ENCODE results near the gene APC. TPM values are rescaled to one million over a fixed set of nuclear protein-coding genes. Genes with fewer than 3 reads are reported as not detected.

The APC gene
- total RNA-seq, 2 experiments from 2014 or later, result 21.8 to 22.8 TPM

DNA sequence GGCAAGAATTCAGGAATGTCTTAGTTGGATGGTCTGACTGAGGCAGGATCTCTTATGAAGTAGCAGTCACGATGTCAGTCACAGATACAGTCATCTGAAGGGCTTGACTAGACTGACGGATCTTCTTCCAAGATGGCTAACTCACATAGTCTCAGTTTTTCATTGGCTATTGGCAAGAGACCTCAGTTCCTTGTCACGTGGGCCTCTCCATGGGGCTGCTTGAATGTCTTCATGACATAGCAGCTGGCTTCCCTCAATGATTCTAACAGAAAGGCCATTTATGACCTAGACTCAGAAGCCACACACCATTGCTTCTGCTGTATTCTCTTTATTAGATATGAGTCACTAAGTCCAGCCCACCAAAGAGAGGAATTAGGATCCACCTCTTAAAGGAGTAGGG lies 4.7 kb downstream of the APC start:
- ChIA-PET CTCF (no interaction called here), POLR2A (no interaction called here)
- ATAC-seq (ENCODE audit: poor library complexity), result no peak
- Histone ChIP-seq H3K36me3 (ENCODE audit: insufficient read depth, low read length) (no peaks in the 10 kb centered on the region), H3K27ac (ENCODE audit: low read depth in 1 of 2, low read length in 2 of 2) (no peak overlapping the region), H3K4me3 (ENCODE audit: low read length) (no peak overlapping the region), H3K9me3 (ENCODE audit: control insufficient read depth in 1 of 2, insufficient read depth in 1 of 2, low read length in 2 of 2) (no peaks in the 10 kb centered on the region), H3K4me1 (ENCODE audit: insufficient read depth, low read length) (peaks cover 12% of the 10 kb centered on the region), H3K27me3 (ENCODE audit: control insufficient read depth in 1 of 2, insufficient read depth in 2 of 2, low read length in 2 of 2) (no peaks in the 10 kb centered on the region)
- Mint-ChIP-seq H3K27me3 (no peaks in the 10 kb centered on the region), H3K4me3 (no peak overlapping the region), H3K27ac (no peak overlapping the region), H3K9me3 (no peaks in the 10 kb centered on the region), H3K4me1 (ENCODE audit: low read depth) (peaks cover 29% of the 10 kb centered on the region), H3K36me3 (ENCODE audit: low read depth) (no peaks in the 10 kb centered on the region)
- TF ChIP-seq, protein P1, sequence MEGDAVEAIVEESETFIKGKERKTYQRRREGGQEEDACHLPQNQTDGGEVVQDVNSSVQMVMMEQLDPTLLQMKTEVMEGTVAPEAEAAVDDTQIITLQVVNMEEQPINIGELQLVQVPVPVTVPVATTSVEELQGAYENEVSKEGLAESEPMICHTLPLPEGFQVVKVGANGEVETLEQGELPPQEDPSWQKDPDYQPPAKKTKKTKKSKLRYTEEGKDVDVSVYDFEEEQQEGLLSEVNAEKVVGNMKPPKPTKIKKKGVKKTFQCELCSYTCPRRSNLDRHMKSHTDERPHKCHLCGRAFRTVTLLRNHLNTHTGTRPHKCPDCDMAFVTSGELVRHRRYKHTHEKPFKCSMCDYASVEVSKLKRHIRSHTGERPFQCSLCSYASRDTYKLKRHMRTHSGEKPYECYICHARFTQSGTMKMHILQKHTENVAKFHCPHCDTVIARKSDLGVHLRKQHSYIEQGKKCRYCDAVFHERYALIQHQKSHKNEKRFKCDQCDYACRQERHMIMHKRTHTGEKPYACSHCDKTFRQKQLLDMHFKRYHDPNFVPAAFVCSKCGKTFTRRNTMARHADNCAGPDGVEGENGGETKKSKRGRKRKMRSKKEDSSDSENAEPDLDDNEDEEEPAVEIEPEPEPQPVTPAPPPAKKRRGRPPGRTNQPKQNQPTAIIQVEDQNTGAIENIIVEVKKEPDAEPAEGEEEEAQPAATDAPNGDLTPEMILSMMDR (IDR thresholded peaks at IDR 0.05), result no peak
- intact Hi-C loops (cut with DNase I, micrococcal nuclease), result loop anchor here in 1 of 2 experiments (5.0 kb wide), 1 partner anchor 35 kb away; no protein-coding TSS in a partner anchor
- no peak for DNase-seq

DNA sequence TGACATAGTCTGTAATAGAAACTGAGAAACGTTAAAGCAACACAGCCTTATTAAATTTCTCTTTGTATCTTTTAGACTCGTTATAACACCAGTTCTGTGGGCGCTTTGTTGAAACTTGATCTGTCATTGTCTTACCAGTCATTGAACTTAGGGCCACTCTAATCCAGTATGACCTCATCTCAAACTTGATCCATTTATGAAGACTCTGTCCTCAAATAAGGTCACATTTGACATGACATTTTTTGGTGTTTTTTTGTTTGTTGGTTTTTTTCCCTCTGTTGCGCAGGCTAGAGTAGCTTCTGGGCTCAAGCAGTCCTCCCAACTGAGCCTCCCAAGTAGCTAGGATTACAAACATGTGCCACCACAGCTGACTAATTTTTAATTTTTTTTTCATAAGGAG lies 5.9 kb downstream of the APC start:
- peaks cover 24% of the 10 kb centered on the region for H3K4me1 Mint-ChIP-seq (ENCODE audit: low read depth)
- no peaks in the 10 kb centered on the region for H3K27me3 Mint-ChIP-seq

DNA sequence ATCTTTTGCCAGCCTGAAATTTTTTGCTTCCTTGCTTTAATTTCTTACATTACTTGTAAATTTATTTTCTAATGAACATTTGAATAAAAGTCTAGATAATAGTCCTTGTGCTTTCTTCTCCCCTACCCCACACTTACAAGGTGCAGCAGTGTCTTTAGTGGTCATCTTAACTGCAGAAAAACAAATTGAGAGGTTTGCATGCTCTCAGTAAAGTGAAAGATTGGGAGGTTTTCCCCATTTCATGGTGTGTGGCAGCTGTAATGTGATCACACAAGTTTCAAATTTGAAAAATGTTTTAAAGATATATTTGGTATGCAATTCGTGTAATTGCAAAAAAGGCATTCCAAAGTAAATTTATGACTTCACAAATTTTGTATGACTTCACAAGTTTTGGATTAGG lies 14.7 kb downstream of the APC start:
- Histone ChIP-seq H3K4me3 (ENCODE audit: low read length) (no peak overlapping the region), H3K4me1 (ENCODE audit: insufficient read depth, low read length) (peaks cover under 1% of the 10 kb centered on the region), H3K27ac (ENCODE audit: low read depth in 1 of 2, low read length in 2 of 2) (no peak overlapping the region), H3K36me3 (ENCODE audit: insufficient read depth, low read length) (peaks cover 7% of the 10 kb centered on the region), H3K27me3 (ENCODE audit: control insufficient read depth in 1 of 2, insufficient read depth in 2 of 2, low read length in 2 of 2) (no peaks in the 10 kb centered on the region), H3K9me3 (ENCODE audit: control insufficient read depth in 1 of 2, insufficient read depth in 1 of 2, low read length in 2 of 2) (no peaks in the 10 kb centered on the region)
- DNase-seq (no peak), ATAC-seq (ENCODE audit: poor library complexity) (no peak)
- peaks cover 50% of the 10 kb centered on the region for H3K4me1 Mint-ChIP-seq (ENCODE audit: low read depth)
- no peak overlapping the region for H3K4me3 Mint-ChIP-seq
- TF ChIP-seq, protein P1 (IDR thresholded peaks at IDR 0.05), result no peak
- H3K27me3 Mint-ChIP-seq, result no peaks in the 10 kb centered on the region
- no peak overlapping the region for H3K27ac Mint-ChIP-seq
- ChIA-PET CTCF (no interaction called here), POLR2A (no interaction called here)
- H3K36me3 Mint-ChIP-seq (ENCODE audit: low read depth), result peaks cover under 1% of the 10 kb centered on the region
- intact Hi-C loops (cut with DNase I, micrococcal nuclease), result no loop called here
- no peaks in the 10 kb centered on the region for H3K9me3 Mint-ChIP-seq

More for the DNA sequence above, 5.9 kb downstream of the APC start:
- no peaks in the 10 kb centered on the region for H3K36me3 ChIP-seq (ENCODE audit: insufficient read depth, low read length)
- H3K27me3 ChIP-seq (ENCODE audit: control insufficient read depth in 1 of 2, insufficient read depth in 2 of 2, low read length in 2 of 2), result no peaks in the 10 kb centered on the region
- TF ChIP-seq, protein P1 (IDR thresholded peaks at IDR 0.05), result no peak
- H3K27ac Mint-ChIP-seq, result no peak overlapping the region
- intact Hi-C loops (cut with DNase I, micrococcal nuclease), result loop anchor here in 1 of 2 experiments (5.0 kb wide), 1 partner anchor 36 kb away; no protein-coding TSS in a partner anchor
- no peak overlapping the region for H3K4me3 Mint-ChIP-seq
- ChIA-PET CTCF (interaction anchor here (1.2 kb wide), 1 partner anchor 8 kb away, joined by 3 read pairs; no protein-coding TSS in a partner anchor), POLR2A (no interaction called here)
- H3K36me3 Mint-ChIP-seq (ENCODE audit: low read depth), result no peaks in the 10 kb centered on the region
- no peak for DNase-seq
- no peak for ATAC-seq (ENCODE audit: poor library complexity)
- H3K9me3 Mint-ChIP-seq, result no peaks in the 10 kb centered on the region
- H3K4me3 ChIP-seq (ENCODE audit: low read length), result no peak overlapping the region
- no peaks in the 10 kb centered on the region for H3K9me3 ChIP-seq (ENCODE audit: control insufficient read depth in 1 of 2, insufficient read depth in 1 of 2, low read length in 2 of 2)
- H3K27ac ChIP-seq (ENCODE audit: low read depth in 1 of 2, low read length in 2 of 2), result no peak overlapping the region
- no peaks in the 10 kb centered on the region for H3K4me1 ChIP-seq (ENCODE audit: insufficient read depth, low read length)

Measured in CD4-positive, alpha-beta T cell (primary cell).